Panc1 (cell line): ENCODE measurements around the gene C1orf198. TPM values are rescaled to one million over a fixed set of nuclear protein-coding genes. Genes with fewer than 3 reads are reported as not detected.

ENCODE experiments used
- ATAC-seq: fragments of 200-7000 bp; cut with Tn5 transposase; 2 replicates; pipeline ENCODE4 v1.9.1; 2020; ENCODE audit warnings: mild to moderate bottlenecking, moderate library complexity
- BruUV-seq: library from RNA; stranded (reverse); fragments of 400-500 nt; replicated peaks from 2 replicates; lab custom pipeline; 2021; lab: Mats Ljungman, UMichigan
- CTCF ChIA-PET: fragments of 300-600 bp; sonication (Branson Sonifier 250); formaldehyde crosslinking; loops from one replicate; lab custom pipeline; 2022; ENCODE audit warnings: antibody characterized with exemption; lab: Charles Lee
- POLR2A ChIA-PET: fragments of 300-600 bp; sonication (Branson Sonifier 250); formaldehyde crosslinking; loops from one replicate; lab custom pipeline; 2022; ENCODE audit warnings: antibody characterized with exemption; lab: Charles Lee
- DNase-seq: peaks from one replicate; pipeline ENCODE4 v3.0.0-alpha.2; 2010; ENCODE audit warnings: low read depth, low spot score
- H3K27ac ChIP-seq: 2 replicates; pipeline ENCODE4 v1.5.1; 2011; ENCODE audit warnings: mild to moderate bottlenecking, low read length, inconsistent platforms
- H3K27me3 ChIP-seq: fragments of 200-500 bp; sonication (Bioruptor generic); 2 replicates; pipeline ENCODE4 v1.6.0; 2014; ENCODE audit warnings: low read length, inconsistent platforms; ENCODE audit not compliant: control insufficient read depth, insufficient read depth
- H3K36me3 ChIP-seq: fragments of 200-500 bp; sonication (Bioruptor generic); 2 replicates; pipeline ENCODE4 v1.5.1; 2014; ENCODE audit warnings: inconsistent platforms, mild to moderate bottlenecking, low read length, moderate library complexity; ENCODE audit not compliant: control insufficient read depth, insufficient read depth
- H3K4me1 ChIP-seq: 2 replicates; pipeline ENCODE4 v1.5.1; 2011; ENCODE audit warnings: inconsistent platforms, mild to moderate bottlenecking, low read length, moderate library complexity; ENCODE audit not compliant: control insufficient read depth, insufficient read depth
- H3K4me3 ChIP-seq, 2 experiments: 2 replicates each; pipeline ENCODE4 v1.5.1; 2011 to 2012; ENCODE audit warnings: low read depth in 2 of 2, low read length in 2 of 2, mild to moderate bottlenecking in 2 of 2, inconsistent platforms in 1 of 2, moderate library complexity in 1 of 2
- H3K9me3 ChIP-seq: fragments of 200-500 bp; sonication (Bioruptor generic); 2 replicates; pipeline ENCODE4 v1.5.1; 2014; ENCODE audit warnings: low read depth, mild to moderate bottlenecking, inconsistent platforms, low read length, moderate library complexity; ENCODE audit not compliant: control insufficient read depth, insufficient read depth
- POLR2AphosphoS5 ChIP-seq: IDR thresholded peaks from 2 replicates; pipeline ENCODE4 v1.6.1; 2012; ENCODE audit warnings: mild to moderate bottlenecking, low read depth, low read length, moderate library complexity
- SIN3A ChIP-seq: IDR thresholded peaks from 2 replicates; pipeline ENCODE4 v1.6.1; 2012; ENCODE audit warnings: low read depth, mild to moderate bottlenecking, low read length, moderate library complexity, borderline replicate concordance; ENCODE audit not compliant: insufficient read depth
- TCF7L2 ChIP-seq: IDR thresholded peaks from 2 replicates; pipeline ENCODE4 v1.6.1; 2011; ENCODE audit warnings: mild to moderate bottlenecking, low read depth, low read length, inconsistent platforms
- in situ Hi-C: cut with HindIII; loops from 2 replicates; pipeline ENCODE4 v1.10.0; 2016; ENCODE audit warnings: low sequenced_read_pairs, low pct_unique_long_range_greater_than_20kb
- intact Hi-C: fragments of 100-400 bp; cut with micrococcal nuclease; formaldehyde crosslinking; loops from one replicate; pipeline ENCODE4 v1.10.0; 2022; ENCODE audit not compliant: unreplicated experiment
- total RNA-seq: library from RNA; stranded (reverse); gene quantifications from one replicate; pipeline ENCODE4 v1.2.1, GENCODE V29; 2021; ENCODE audit not compliant: unreplicated experiment
- TF ChIP-seq, protein P1 (sequence below): fragments of 450-650 bp; IDR thresholded peaks from 2 replicates; pipeline ENCODE4 v1.5.1; 2017; ENCODE audit warnings: mild to moderate bottlenecking
- TF ChIP-seq, protein P2 (sequence below), 2 experiments: IDR thresholded peaks; 2 replicates each; pipeline ENCODE4 v1.6.1; 2011 to 2012; ENCODE audit warnings: low read depth in 2 of 2, control low read depth in 1 of 2, low read length in 1 of 2, mild to moderate bottlenecking in 1 of 2, moderate library complexity in 1 of 2; ENCODE audit not compliant: insufficient read depth in 1 of 2

C1orf198 gene
- total RNA-seq, 1 experiment from 2014 or later: 33.6 TPM

DNA sequence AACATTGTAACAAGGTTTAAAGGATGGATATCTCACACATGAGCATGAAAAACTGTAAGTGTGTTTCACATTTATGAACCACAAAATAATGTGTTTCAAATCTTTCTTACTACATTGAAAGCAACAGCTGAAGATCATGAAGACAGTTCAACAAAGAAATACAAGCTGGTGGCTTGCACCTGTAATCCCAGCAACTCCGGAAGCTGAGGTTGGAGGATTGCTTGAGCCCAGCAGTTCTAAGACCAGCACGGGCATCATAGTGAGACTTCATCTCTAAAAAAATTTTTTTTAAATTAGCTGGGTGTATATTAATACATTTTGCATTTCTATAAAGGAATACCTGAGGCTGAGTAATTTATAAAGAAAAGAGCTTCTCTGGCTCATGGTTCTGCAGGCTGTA, 27.1 kb upstream of the C1orf198 start:
- Histone ChIP-seq H3K9me3 (no peaks in the 10 kb centered on the region), H3K36me3 (no peaks in the 10 kb centered on the region), H3K4me3 (no peak overlapping the region), H3K27ac (no peak overlapping the region), H3K4me1 (no peaks in the 10 kb centered on the region), H3K27me3 (peaks cover 2% of the 10 kb centered on the region; the same call in 1 of the 2 replicates)
- POLR2A ChIA-PET: no interaction called here
- BruUV-seq: no TSS peak
- DNase-seq (no peak), ATAC-seq (no peak)
- CTCF ChIA-PET: no interaction called here
- TF ChIP-seq TCF7L2: no peak
- intact Hi-C loops (no loop called here), in situ Hi-C loops (no loop called here)

DNA sequence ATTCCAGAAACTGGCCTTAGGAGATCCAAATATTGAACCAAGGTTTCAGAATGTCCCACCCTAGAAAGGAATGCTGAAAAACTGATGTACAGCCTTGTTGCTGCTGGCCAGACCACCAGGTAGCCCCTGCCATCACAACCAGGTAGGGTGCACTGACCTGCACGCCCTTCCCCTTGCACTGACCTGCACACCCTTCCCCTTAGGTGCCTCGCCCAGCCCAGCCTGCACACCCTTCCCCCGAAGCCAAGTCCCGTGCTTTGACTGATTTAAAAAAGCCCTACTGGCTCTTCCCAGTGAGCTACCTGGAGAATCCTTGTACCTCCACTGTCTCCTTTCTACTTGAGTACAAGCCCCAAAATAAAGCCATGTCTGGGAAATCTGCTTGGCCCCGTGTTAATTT, 26.3 kb upstream of the C1orf198 start:
- Histone ChIP-seq H3K4me3 (no peak overlapping the region), H3K27me3 (peaks cover 2% of the 10 kb centered on the region; the same call in 1 of the 2 replicates), H3K36me3 (no peaks in the 10 kb centered on the region), H3K4me1 (no peaks in the 10 kb centered on the region), H3K9me3 (no peaks in the 10 kb centered on the region), H3K27ac (no peak overlapping the region)
- no TSS peak for BruUV-seq
- TF ChIP-seq SIN3A (no peak), POLR2AphosphoS5 (no peak), TCF7L2 (no peak)
- TF ChIP-seq, protein P1, sequence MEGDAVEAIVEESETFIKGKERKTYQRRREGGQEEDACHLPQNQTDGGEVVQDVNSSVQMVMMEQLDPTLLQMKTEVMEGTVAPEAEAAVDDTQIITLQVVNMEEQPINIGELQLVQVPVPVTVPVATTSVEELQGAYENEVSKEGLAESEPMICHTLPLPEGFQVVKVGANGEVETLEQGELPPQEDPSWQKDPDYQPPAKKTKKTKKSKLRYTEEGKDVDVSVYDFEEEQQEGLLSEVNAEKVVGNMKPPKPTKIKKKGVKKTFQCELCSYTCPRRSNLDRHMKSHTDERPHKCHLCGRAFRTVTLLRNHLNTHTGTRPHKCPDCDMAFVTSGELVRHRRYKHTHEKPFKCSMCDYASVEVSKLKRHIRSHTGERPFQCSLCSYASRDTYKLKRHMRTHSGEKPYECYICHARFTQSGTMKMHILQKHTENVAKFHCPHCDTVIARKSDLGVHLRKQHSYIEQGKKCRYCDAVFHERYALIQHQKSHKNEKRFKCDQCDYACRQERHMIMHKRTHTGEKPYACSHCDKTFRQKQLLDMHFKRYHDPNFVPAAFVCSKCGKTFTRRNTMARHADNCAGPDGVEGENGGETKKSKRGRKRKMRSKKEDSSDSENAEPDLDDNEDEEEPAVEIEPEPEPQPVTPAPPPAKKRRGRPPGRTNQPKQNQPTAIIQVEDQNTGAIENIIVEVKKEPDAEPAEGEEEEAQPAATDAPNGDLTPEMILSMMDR: no peak
- TF ChIP-seq, protein P2, sequence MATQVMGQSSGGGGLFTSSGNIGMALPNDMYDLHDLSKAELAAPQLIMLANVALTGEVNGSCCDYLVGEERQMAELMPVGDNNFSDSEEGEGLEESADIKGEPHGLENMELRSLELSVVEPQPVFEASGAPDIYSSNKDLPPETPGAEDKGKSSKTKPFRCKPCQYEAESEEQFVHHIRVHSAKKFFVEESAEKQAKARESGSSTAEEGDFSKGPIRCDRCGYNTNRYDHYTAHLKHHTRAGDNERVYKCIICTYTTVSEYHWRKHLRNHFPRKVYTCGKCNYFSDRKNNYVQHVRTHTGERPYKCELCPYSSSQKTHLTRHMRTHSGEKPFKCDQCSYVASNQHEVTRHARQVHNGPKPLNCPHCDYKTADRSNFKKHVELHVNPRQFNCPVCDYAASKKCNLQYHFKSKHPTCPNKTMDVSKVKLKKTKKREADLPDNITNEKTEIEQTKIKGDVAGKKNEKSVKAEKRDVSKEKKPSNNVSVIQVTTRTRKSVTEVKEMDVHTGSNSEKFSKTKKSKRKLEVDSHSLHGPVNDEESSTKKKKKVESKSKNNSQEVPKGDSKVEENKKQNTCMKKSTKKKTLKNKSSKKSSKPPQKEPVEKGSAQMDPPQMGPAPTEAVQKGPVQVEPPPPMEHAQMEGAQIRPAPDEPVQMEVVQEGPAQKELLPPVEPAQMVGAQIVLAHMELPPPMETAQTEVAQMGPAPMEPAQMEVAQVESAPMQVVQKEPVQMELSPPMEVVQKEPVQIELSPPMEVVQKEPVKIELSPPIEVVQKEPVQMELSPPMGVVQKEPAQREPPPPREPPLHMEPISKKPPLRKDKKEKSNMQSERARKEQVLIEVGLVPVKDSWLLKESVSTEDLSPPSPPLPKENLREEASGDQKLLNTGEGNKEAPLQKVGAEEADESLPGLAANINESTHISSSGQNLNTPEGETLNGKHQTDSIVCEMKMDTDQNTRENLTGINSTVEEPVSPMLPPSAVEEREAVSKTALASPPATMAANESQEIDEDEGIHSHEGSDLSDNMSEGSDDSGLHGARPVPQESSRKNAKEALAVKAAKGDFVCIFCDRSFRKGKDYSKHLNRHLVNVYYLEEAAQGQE (IDR thresholded peaks at IDR 0.05; ENCODE audit: insufficient read depth in 1 of 2, low read depth in 2 of 2, low read length in 1 of 2): no peak
- CTCF ChIA-PET: no interaction called here
- POLR2A ChIA-PET: no interaction called here
- in situ Hi-C loops: no loop called here
- ATAC-seq (no peak), DNase-seq (no peak)
- intact Hi-C loops: loop anchor here (1.0 kb wide), 1 partner anchor 21 kb away; no protein-coding TSS in a partner anchor

DNA sequence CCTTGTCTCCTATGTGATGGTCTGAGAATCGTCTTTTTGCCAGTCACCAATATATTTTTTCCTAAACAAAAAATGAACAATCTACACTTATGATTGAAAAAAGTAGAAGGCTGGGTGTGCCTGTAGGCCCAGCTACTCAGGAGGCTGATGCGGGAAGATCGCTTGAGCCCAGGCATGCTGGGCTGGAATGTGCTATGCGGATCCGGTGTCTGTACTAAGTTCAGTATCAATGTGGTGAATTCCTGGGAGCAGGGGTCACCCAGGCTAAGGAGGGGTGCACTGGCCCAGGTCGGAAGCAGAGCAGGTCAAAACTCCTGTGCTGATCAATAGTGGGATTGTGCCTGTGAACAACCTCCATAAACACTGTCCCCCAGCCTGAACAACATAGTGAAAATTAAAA, 25.7 kb upstream of the C1orf198 start:
- H3K4me3 ChIP-seq: no peak overlapping the region
- H3K27me3 ChIP-seq: peaks cover 2% of the 10 kb centered on the region; the same call in 1 of the 2 replicates
- no peak for TF ChIP-seq SIN3A
- TF ChIP-seq, protein P1: no peak
- TF ChIP-seq, protein P2 (IDR thresholded peaks at IDR 0.05; ENCODE audit: insufficient read depth in 1 of 2, low read depth in 2 of 2, low read length in 1 of 2): no peak
- no peak for TF ChIP-seq TCF7L2
- no peak for TF ChIP-seq POLR2AphosphoS5
- no peaks in the 10 kb centered on the region for H3K36me3 ChIP-seq
- H3K4me1 ChIP-seq: no peaks in the 10 kb centered on the region
- DNase-seq (no peak), ATAC-seq (no peak)
- in situ Hi-C loops: no loop called here
- intact Hi-C loops: loop anchor here (1.0 kb wide), 1 partner anchor 21 kb away; no protein-coding TSS in a partner anchor
- no peaks in the 10 kb centered on the region for H3K9me3 ChIP-seq
- H3K27ac ChIP-seq: no peak overlapping the region
- POLR2A ChIA-PET: no interaction called here
- BruUV-seq: no TSS peak
- CTCF ChIA-PET: no interaction called here
